Lung (tissue), 12 donors: ENCODE data around the gene ANKFN1. TPM values are rescaled to one million over a fixed set of nuclear protein-coding genes. Genes with fewer than 3 reads are reported as not detected.

ENCODE experiments used
- ATAC-seq: fragments of 200-7000 bp; cut with Tn5 transposase; one replicate; pipeline ENCODE4 v1.9.1; 2020; ENCODE audit warnings: moderate number of reproducible peaks; ENCODE audit not compliant: insufficient read depth, low FRiP score
- DNase-seq, 3 donors: peaks; one replicate each; pipeline ENCODE4 v3.0.0-alpha.2; 2013 to 2017
- H3K27ac ChIP-seq, 2 donors: one replicate each; pipeline ENCODE4 v1.5.1; 2013; ENCODE audit warnings: mild to moderate bottlenecking in 2 of 2, moderate library complexity in 2 of 2, control low read depth in 1 of 2, inconsistent platforms in 1 of 2, low read depth in 1 of 2, low read length in 1 of 2
- H3K27me3 ChIP-seq, 3 donors: one replicate each; pipeline ENCODE4 v1.5.1; 2013; ENCODE audit warnings: low read length in 2 of 3; ENCODE audit not compliant: control insufficient read depth in 3 of 3, insufficient read depth in 3 of 3
- H3K36me3 ChIP-seq, 4 donors: one replicate each; pipeline ENCODE4 v1.5.1; 2013; ENCODE audit warnings: low read length in 4 of 4, mild to moderate bottlenecking in 1 of 4, moderate library complexity in 1 of 4; ENCODE audit not compliant: control insufficient read depth in 4 of 4, insufficient read depth in 4 of 4
- H3K4me1 ChIP-seq, 5 donors: one replicate each; pipeline ENCODE4 v1.5.1; 2013; ENCODE audit warnings: low read length in 5 of 5, mild to moderate bottlenecking in 2 of 5, moderate library complexity in 1 of 5; ENCODE audit not compliant: control insufficient read depth in 5 of 5, insufficient read depth in 5 of 5
- H3K4me3 ChIP-seq: one replicate; pipeline ENCODE4 v1.5.1; 2013; ENCODE audit warnings: mild to moderate bottlenecking, control low read depth, moderate library complexity
- H3K9ac ChIP-seq, 2 donors: one replicate each; pipeline ENCODE4 v1.5.1; 2013; ENCODE audit warnings: low read length in 2 of 2, control low read depth in 1 of 2; ENCODE audit not compliant: insufficient read depth in 1 of 2
- H3K9me3 ChIP-seq, 4 donors: one replicate each; pipeline ENCODE4 v1.5.1; 2013; ENCODE audit warnings: low read length in 3 of 4, mild to moderate bottlenecking in 1 of 4, moderate library complexity in 1 of 4; ENCODE audit not compliant: control insufficient read depth in 4 of 4, insufficient read depth in 3 of 4
- WGBS, 2 donors: extraction: QIAGEN DNeasy Blood & Tissue Kit; methylation state at CpG; one replicate each; pipeline ENCODE4 v1.1.7; 2013; 5-methylcytosine and 5-hydroxymethylcytosine counted together
- polyA plus RNA-seq, 2 donors: library from polyadenylated mRNA; stranded (reverse); fragments of 200-250 nt; gene quantifications; one replicate each; pipeline ENCODE4 v1.2.1, GENCODE V29; 2013
- total RNA-seq, 2 donors: library from RNA; depleted of rRNA in 1 of 2; stranded (reverse); fragments of >200 nt in 1 of 2; gene quantifications; one replicate each; pipeline ENCODE4 v1.2.1, GENCODE V29; 2014 to 2021
- TF ChIP-seq, protein P1 (sequence below): IDR thresholded peaks from 2 replicates; pipeline ENCODE4 v1.5.1; 2012; ENCODE audit warnings: mild to moderate bottlenecking; ENCODE audit errors: control extremely low read depth, extremely low read depth
- donor health status: control.
- donor health status: control.
- donor health status: Bipolar disorder and iron deficiency.
- donor health status: healthy.
- donor health status: DM: yes; HTN: yes; CAD: no.

Gene ANKFN1
- total and polyA plus RNA-seq, 4 donors = 0.39 to 8.5 (median 3.4) TPM

DNA sequence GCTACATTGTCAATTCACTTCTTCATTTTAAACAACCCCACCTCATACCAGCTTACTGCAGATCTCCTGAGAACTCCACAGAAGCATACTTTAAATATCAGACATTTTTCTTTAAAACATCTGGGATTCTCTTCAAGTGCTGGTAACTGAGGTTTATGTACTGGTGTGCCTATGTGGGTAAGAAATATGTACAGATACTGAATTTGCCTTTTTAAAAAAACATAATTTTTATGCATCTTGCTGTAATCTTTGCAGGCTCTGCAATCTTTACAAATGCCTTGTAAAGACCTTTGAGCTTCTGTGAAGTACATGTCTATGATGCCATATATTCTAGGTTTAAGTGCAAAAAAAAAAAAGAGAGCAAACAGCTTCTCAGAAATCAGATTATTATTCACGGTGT, 312.6 kb downstream of the ANKFN1 start:
- Histone ChIP-seq H3K27me3 (no peaks in the 10 kb centered on the region), H3K9me3 (no peaks in the 10 kb centered on the region), H3K4me3 (no peak overlapping the region), H3K36me3 (no peaks in the 10 kb centered on the region), H3K9ac (no peak overlapping the region), H3K4me1 (no peaks in the 10 kb centered on the region), H3K27ac (no peak overlapping the region)
- no peak for DNase-seq
- no peak for ATAC-seq
- 74 to 89% methylated on average over 1 of the region's 1 CpG for WGBS, 2 donors
- TF ChIP-seq, protein P1, sequence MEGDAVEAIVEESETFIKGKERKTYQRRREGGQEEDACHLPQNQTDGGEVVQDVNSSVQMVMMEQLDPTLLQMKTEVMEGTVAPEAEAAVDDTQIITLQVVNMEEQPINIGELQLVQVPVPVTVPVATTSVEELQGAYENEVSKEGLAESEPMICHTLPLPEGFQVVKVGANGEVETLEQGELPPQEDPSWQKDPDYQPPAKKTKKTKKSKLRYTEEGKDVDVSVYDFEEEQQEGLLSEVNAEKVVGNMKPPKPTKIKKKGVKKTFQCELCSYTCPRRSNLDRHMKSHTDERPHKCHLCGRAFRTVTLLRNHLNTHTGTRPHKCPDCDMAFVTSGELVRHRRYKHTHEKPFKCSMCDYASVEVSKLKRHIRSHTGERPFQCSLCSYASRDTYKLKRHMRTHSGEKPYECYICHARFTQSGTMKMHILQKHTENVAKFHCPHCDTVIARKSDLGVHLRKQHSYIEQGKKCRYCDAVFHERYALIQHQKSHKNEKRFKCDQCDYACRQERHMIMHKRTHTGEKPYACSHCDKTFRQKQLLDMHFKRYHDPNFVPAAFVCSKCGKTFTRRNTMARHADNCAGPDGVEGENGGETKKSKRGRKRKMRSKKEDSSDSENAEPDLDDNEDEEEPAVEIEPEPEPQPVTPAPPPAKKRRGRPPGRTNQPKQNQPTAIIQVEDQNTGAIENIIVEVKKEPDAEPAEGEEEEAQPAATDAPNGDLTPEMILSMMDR = no peak

DNA sequence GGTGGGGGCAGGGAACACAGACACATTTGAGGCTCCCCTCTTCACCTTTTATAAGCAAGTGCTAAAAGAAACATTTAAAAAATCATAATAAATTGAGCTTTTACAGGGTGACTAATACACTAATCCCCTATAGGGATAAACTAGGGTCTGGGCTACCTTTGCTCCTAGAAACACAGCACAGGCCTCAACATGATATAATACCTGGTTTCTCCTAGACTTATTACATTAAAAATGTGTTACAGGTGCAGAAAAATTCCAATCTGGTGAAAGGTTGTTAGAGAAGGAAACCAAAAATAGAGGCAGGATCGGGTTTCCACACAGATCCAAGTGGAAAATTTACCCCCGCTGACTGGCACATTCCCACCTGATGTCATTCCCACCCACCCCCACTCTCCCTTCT, 315.6 kb downstream of the ANKFN1 start:
- Histone ChIP-seq H3K27me3 (no peaks in the 10 kb centered on the region), H3K9ac (no peak overlapping the region), H3K27ac (no peak overlapping the region), H3K36me3 (no peaks in the 10 kb centered on the region), H3K4me3 (no peak overlapping the region), H3K9me3 (no peaks in the 10 kb centered on the region), H3K4me1 (no peaks in the 10 kb centered on the region)
- ATAC-seq (no peak), DNase-seq (no peak)
- WGBS, 2 donors = 79 to 80% methylated on average over 2 of the region's 2 CpGs
- TF ChIP-seq, protein P1 = no peak

DNA sequence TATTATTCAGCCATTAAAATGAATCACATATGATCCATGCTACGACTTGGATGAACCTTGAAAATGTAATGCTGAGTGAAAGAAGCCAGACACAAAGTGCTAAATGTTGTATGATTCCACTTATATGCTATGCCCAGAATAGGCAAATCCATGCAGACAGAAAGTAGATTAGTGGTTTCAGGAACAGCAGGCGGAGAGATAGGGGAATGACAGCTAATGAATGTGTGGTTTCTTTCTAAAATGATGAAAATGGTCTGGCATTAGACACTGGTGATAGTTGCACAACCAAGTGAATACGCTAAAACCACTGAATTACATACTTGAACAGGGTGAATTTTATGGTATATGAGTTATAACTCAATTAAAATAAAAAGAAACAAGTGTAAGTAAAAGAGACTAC, 318.4 kb downstream of the ANKFN1 start:
- WGBS, 2 donors = 82 to 86% methylated on average over 3 of the region's 3 CpGs
- no peaks in the 10 kb centered on the region for H3K9me3 ChIP-seq

DNA sequence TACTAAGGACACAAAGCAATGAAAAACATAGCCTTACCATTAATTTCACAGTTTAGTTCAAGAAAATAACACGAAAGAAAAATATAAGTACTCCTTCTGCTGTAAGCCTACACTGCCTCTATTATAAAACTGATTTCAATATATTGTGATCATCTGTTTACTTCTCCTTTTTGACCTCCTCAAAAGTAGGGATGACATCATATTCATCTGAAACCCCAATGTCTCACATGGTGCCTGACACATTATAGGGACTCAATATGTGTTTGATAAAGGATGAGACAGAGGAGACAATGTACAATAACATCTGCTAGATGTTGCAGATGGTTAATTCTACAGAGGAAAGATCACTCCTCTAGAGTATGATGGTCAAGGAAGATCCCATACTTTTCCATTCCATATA, 321.8 kb downstream of the ANKFN1 start:
- H3K36me3 ChIP-seq = no peaks in the 10 kb centered on the region
- H3K27ac ChIP-seq = no peak overlapping the region
- ATAC-seq (no peak), DNase-seq (no peak)
- no peak overlapping the region for H3K4me3 ChIP-seq
- WGBS, 2 donors = 91 to 95% methylated on average over 1 of the region's 1 CpG
- TF ChIP-seq, protein P1 = no peak
- H3K4me1 ChIP-seq = no peaks in the 10 kb centered on the region
- H3K9ac ChIP-seq = no peak overlapping the region
- peaks cover 0 to 2% (median 0%) of the 10 kb centered on the region in 4 donors for H3K9me3 ChIP-seq
- H3K27me3 ChIP-seq = no peaks in the 10 kb centered on the region

More for the DNA sequence above, 318.4 kb downstream of the ANKFN1 start:
- TF ChIP-seq, protein P1 = no peak
- no peak for DNase-seq
- H3K4me1 ChIP-seq = no peaks in the 10 kb centered on the region
- H3K27me3 ChIP-seq = no peaks in the 10 kb centered on the region
- no peak overlapping the region for H3K4me3 ChIP-seq
- H3K36me3 ChIP-seq = no peaks in the 10 kb centered on the region
- H3K27ac ChIP-seq = no peak overlapping the region
- ATAC-seq = no peak
- H3K9ac ChIP-seq = no peak overlapping the region
